Measurements from ENCODE around the gene NTMT1.
"Not testable (repeated sequence)": the region's sequence is repeated elsewhere in the genome, so short reads cannot be mapped to it uniquely, and the experiment has no call there.

NTMT1 gene

DNA sequence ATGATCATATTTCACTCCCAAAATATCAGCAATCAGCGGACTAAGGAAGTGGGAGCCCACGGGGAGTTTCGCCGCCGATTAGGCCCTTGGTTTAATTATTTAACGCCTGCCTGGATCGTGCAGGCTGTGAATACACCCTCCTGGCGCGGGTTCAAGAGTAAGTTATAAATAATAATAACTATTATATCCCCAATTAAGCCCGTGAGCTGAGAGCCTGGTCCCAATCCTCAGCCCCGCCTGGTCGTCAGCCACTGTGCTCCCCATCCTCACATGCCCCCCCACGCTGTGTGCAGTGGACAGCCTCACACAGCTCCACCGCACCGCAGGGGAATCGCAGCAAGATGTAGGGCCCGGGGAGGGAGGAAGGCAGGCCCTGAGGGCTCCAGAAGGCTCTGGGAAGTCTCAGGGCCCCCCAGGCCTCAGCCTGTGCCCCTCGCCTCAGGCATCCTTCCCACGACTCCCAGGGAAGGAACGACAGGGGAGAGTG, 28.6 kb downstream of the NTMT1 start:
- no peak for DNase-seq (ENCODE audit: low spot score)

DNA sequence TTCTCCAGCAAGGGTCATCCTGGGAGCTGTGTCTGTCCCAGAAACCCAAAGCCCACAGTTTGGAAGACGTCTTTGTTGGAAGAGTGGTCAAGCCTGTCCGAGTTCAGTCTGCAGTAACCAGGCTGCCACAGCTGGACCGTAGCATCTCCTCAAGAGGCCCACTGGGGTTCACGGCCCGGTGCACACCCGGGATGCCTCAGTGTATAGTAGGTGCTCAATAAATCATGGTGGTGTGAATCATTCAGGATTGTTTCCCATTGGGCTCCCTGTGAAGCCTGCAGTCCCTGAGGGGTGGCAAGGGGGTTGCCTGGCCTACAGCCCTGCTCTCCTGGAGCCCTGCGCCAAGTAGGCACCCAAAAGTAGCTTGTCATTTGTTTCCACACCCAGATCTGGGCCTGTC, 29.2 kb downstream of the NTMT1 start:
- DNase-seq (ENCODE audit: low spot score): no peak

DNA sequence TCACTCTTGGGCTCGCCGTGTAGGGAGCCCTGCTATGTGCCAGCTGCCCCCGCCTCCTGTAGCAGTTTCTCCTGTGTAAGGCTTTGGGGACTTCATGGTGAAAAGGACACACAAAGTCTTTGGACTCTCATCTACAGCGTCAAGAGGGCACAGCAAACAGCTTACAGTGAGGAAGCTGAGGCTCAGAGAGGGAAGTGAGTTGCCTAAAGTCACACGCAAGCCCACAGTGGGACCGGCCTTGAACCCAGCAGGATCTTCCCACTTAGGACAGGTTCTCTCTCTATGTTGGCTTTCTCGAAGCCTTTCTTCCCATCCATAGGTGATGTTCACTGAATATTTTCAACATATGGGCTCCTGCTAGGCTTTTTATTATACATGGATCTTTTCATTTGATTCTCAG, 29.7 kb downstream of the NTMT1 start:
- DNase-seq (ENCODE audit: low spot score): no peak

DNA sequence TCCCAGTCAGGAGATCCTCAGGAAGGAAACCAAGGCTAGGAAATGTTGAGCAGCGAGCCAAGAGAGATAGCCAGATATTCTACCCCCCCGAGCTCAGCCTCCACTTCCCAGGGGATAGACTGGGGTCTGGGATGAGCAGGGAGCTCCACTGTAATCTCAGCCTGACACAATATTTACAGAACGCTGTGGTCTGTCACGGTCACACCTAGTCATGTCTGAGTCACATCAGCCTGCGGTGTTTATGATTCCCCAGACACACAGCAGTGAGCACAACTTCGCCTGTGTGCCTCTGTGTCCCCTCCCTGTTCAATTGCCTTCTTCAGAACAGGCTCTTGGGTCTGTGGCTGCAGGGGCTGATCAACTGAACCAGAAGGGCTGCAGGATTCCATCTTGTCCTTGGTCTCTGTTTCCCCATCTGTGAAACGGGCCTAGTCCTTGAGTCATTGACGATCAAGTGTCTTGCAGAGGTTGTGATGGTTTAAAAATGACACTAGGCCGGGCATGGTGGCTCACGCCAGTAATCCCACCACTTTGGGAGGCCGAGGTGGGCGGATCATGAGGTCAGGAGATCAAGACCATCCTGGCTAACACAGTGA, 30.9 kb downstream of the NTMT1 start:
- DNase-seq (ENCODE audit: low spot score): no peak

DNA sequence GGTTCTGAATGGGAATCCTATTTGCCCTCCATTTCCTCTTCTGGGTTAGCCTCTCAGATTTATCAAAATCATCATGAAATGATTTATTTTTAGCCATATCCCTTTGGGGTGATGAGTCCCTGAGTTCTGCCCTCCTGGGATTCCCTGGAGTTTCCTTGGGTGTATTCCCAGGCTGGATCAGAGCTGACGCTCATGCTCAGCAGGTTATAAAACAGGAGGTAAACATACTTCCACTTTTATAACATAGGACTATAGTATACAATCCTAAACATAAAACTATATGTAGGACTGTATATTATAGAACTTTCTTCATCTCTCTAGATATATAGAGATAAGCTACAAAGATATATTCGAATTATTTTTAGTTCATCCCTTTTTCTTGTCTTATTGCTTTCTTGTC, 35.1 kb downstream of the NTMT1 start:
- no peak for DNase-seq (ENCODE audit: low spot score)

DNA sequence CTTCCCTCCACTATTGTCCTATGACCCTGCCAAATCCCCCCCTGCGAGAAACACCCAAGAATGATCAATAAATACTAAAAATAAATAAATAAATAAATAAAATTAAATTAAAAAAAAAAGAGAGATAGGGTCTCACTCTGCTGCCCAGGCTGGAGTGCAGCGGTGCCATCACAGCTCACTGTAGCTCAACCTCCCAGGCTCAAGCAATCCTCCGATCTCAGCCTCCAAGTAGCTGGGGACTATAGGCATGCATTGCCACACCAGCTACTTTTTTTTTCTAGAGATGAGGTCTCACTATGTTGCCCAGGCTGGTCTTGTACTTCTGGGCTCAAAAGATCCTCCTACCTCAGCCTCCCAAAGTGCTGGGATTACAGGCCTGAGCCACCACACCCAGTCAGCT, 36.3 kb downstream of the NTMT1 start:
- DNase-seq (ENCODE audit: low spot score): not testable (repeated sequence)

DNA sequence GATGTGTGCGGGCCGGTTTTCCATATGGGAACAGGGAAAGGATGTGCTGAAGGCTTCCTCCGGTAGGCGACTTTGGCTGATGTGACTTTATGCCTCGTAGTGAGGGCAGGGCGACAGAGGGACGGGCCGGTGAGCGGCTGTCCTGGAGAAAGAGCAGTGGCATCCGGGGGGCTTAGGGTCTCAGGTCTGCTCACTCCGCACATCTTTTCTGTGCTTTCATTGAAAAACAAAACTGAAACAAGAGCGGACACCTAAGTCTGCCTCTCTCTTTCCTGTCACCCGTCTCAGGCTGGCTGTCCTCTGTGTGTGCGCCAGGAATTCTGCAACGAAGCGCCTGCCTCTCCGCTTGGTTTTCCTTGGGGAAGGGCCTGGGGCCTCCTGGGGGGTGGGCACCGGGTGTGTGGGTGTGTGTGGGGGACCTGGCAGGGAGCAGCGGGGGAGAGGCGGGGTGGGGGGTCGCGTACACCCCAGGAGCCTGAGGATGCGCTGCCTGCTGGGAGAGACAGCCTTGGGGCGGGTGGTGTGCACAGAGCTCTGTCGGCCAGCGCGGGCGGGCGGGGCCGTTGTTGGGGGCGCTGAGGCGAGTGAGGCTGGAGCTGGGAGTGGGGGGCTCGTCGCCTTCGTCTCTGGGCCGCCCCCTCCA, 38.9 kb downstream of the NTMT1 start:
- DNase-seq (ENCODE audit: low spot score): no peak

DNA sequence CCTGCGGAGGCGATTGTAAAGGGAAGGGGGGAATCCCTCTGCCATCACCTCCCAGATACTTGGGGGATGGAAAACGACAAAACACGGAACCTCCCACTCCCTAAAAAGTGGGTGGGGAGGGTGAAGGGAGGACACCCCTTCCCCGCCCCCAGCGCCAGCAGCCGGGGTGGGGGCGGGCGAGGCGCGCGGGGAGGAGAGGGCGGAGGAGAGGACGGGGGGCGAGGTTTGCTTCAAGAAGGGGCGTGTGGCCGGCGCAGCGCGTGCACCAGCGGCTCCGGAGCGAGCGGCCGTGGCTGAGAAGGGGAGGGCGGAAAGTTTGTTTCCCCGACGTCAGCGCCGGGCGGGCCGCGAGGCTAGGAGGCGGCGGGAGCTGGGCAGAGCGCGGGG, 39.4 kb downstream of the NTMT1 start, which contains the start of gene PRRX2:
TSS of gene PRRX2 (plus strand) at position 259 of the 387 bp plus-strand sequence. CDS start 221 bp downstream, outside the sequence.
- no peak for DNase-seq (ENCODE audit: low spot score)

DNA sequence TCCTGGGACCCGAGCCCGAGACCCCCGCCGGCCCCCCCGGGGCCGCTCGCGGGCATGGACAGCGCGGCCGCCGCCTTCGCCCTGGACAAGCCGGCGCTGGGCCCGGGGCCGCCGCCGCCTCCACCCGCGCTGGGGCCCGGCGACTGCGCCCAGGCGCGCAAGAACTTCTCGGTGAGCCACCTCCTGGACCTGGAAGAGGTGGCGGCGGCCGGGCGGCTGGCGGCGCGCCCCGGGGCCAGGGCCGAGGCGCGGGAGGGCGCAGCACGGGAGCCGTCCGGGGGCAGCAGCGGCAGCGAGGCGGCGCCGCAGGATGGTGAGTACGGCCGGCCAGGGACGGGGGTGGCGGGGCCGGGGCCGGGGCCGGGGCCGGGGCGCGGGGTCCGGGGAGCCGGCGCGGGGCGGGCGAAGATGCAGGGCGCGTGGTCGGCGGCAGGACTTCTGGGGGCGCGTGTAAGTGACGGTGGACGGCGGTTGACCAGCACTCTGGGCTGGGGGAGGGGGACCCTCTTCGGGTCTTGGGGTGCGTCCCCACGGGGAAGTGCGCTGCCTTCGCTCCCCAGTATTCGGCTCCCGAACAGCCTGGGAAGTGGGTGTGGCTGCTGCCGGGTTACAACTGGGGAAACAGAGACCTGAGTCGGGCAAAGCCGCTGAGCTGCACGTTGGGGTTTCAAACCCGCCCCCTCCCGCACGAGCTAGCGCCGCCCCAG, 40.0 kb downstream of the NTMT1 start:
- no peak for DNase-seq (ENCODE audit: low spot score)

DNA sequence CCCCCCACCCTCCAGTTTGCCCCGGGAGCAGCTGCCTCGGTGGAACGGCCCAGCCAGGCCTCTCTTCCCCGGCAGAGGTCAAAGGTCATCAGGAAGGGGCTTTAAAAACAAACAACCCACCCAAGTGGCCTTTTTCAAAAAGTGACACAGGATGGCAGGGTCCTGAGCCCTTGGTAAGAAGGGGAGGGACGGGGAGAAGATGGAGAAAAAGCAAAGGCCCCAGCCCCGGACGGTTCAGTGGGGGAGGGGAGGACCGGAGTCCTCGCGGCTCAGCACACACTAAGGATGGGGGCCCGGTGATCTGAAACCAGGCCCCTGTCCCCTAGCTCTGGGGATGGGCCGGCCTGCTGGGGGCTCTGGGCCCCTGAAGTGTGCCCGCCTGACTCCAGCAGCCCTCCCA, 40.6 kb downstream of the NTMT1 start:
- DNase-seq (ENCODE audit: low spot score): no peak

DNA sequence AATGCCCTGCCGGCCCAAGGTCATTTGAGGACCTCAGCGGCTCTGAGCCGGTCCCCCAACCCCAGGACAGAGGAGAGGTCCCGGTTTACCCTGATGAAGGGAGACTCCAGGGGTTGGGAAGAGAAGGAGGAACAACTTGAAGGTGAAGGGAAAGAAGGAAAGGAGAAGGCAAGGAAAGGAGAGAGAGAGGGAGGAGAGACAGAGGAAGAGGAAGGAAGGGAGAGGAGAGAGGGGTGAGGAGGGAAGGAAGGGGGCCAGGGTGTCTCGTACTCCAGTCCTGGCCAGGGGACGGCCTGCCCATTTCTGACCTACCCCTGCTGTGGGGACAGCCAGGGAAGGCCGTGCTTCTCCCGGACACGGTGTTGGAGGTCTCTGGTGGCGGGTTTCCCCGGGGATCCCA, 41.4 kb downstream of the NTMT1 start:
- DNase-seq (ENCODE audit: low spot score): no peak

DNA sequence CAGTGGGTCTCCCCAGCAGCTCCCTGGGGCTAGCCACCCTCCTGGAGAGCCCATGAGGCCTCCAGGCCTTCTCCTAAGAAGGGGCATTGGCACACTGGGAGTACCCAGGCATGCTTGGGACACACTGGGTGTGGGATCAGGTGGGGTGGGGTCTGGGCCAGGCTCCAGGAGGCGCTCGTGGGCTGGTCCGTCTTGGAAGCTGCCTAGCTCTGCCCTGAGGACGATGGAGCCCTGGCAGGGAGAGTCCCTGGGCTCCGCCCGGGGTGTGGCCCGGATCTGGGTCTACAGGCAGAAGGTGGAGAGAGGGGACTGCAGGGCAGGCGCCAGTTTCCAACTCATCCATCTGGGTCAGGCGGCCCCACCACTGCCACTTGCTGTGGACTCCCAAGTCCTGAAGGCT, 41.9 kb downstream of the NTMT1 start:
- DNase-seq (ENCODE audit: low spot score): no peak

DNA sequence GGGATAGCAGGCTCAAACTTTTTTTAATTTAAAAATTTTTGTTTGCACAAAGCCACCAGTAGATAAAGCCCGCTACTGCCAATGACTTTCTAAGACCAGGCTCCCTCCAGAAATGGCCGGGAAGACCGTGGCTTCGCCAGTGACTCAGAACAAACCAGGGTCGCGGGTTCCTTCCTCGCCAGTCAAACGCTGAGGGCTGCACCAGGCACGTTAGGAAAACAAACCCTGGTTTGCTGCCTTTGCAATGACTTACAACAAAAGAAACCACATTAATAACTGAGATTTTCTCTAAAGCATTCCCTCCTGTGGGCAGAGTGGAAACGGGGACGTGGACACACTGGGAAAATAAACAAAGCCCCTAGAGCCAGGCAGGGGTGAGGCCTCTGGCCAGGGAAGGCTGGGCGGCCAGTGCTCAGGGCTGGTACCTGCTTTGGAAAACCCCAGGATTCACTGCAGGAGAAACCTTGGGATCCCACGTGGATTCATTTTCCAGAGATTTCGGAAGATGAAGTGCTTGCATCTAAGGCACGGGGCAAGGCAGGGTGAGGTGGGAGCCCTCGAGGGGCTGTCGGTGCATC, 43.3 kb downstream of the NTMT1 start:
- DNase-seq (ENCODE audit: low spot score): no peak

DNA sequence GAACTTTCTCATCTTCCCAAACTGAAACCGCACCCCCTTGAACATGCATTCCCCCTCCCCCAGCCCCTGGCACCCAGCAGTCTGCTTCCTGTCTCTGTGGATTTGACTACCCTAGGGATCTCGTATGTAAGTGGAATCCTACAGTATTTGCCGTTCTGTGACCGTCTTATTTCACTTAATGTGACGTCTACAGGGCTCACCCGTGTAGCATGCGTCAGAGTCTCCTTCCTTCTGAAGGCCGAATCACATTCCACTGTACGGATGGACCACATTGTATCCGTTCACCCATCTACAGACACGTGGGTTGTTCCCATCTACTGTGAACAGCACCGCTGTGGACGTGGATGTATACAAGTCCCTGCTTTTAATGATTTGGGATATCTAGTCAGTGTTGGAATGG, 44.0 kb downstream of the NTMT1 start:
- no peak for DNase-seq (ENCODE audit: low spot score)

DNA sequence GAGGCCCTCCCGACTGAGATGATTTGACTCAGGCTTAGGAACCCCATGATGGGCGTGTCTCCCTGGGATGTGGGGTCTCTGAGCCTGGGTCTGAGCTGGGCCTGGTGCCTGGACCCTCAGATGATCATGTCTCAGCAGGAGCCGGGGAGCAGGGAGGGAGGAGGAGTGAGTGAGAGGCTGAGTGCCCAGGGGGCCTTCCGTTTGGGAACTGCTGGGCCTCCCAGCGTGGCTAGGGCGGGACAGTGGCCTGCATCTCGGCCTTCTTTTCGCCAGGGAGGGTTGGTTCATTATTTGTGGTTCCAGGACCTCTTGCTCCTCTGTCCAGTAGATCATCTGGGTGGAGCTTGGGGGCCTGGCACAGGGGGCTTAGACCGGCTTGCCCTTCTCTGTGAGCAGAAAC, 45.1 kb downstream of the NTMT1 start:
- DNase-seq (ENCODE audit: low spot score): no peak

DNA sequence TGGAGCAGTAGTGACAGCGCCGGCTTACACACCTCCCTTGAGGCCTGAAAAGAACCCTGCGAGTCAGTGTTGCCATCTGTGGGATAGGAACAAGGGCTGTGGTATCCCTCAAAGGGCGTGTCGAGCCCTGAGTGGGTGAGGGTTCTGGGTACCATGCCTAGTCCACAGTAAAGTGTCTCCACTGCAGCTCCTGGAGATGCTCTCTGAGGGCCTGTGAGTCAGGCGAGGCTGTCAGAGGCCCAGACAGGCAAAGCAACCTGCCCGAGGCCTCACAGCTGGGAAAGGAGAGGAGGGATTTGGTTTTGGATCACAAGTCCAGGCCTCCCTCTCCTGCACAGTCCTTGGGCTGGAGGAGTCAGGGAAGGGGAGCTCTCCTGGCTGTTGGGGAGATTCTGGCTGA, 45.6 kb downstream of the NTMT1 start:
- no peak for DNase-seq (ENCODE audit: low spot score)

DNA sequence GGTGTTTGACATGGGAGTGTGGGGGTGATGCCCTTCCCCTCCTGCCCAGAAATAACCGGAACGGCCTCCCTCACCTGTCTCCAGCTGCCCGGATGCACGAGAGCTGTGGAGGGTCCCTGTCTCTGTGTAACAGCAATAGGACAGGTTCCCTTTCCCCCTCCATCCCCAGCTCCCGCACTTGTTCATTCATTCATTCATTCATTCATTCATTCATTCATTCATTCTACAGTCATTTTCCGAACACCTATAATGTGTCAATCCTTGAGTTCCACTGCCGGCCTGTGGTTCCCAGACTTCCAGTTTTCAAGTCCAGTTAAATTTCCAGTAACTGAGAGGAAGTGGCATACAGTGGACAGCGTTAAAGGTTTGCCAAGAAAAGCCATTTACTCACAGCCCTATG, 46.7 kb downstream of the NTMT1 start:
- DNase-seq (ENCODE audit: low spot score): no peak

DNA sequence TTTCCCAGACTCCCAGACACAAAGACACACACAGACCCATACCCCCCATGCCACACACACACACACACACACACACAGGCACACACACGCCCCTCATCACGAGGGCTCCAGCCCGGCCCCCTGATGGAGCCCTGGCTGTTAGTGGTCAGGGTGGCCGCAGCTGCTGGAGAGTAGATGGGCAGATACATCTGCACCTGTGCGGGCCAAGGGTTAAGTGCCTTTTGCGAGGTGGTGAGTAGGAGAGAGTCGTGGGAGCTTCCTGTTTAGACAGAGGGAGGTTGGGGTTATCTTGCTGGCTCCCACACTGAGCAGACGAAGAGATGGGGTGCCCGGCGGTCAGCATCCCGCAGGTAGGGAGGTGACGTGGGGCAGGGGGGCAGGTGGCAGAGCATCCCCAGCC, 47.6 kb downstream of the NTMT1 start:
- no peak for DNase-seq (ENCODE audit: low spot score)

DNA sequence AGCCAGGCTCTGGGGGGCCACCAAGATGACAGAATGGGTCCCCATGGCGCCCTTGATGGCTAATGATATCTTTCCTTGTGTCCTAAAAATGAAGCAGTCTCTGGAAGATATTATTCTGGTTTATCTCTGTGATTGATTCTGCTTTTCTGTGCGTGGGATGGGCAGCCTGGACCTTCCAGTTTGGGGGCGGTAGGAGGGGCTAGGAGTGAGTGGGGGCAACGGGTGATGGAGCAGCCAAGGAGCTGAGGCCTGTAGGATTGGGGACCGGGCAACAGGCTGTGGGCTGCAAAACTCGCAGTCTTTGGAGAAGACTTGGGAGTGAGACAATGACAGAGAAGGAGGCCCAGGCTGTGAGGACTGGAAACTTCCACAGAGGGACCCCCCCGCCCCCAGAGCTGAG, 48.3 kb downstream of the NTMT1 start:
- no peak for DNase-seq (ENCODE audit: low spot score)

DNA sequence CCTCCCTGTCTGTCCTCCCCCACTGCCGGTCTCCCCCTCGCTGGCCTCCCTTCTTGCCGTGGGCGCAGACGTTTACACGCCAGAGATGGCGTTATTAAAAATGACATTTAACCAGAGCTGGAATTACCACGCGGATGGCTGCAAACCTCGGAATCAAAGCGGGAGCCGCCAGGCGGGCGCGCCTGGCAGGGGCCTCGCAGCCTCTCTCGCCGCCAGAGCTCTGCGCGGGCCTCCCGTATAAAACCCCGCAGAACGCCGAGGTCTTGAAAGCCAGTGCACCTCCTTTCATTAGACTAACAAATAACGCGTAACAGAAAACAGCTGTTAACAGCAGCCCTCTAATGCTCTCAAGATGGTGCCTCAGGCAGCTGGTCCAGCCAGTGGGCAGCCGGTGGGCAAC, 49.7 kb downstream of the NTMT1 start:
- DNase-seq (ENCODE audit: low spot score): no peak

DNA sequence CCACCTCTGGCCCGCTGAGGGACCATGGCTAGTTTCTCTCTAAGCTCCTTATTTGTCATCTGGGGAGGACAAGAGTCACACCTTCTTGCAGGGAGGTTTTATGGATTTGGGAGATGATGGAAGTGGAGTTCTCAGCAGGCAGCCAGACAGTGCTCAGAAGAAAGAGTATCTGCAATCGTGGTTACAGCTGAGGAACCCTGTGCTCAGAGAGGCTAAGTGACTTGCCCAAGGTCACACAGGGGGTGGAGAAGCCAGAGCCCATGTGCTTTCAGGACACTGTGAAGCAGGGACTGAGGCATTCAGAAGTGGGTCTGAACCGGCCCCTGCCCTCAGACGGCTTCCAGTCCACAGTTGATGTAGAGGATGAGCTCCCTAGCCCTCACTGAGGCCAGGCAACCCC, 50.3 kb downstream of the NTMT1 start:
- no peak for DNase-seq (ENCODE audit: low spot score)

DNA sequence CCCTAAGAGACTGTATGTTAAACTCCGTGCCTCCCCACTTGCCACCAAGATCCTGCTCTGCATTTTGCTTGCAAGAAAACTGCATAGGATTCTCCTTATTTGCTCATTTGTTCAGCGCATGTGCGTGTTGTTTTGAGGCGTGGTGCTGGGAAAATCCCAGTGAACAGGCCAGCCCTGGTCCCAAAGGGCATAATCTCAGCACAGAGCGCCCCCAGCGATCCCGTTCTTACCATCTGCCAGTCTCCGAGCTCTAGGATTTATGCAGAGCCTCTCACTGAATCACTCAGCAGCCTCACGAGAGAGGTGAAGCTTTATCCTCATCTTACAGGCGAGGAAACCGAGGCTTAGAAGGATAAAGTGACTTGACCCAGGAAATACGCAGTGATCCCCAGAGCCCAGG, 51.0 kb downstream of the NTMT1 start:
- no peak for DNase-seq (ENCODE audit: low spot score)

DNA sequence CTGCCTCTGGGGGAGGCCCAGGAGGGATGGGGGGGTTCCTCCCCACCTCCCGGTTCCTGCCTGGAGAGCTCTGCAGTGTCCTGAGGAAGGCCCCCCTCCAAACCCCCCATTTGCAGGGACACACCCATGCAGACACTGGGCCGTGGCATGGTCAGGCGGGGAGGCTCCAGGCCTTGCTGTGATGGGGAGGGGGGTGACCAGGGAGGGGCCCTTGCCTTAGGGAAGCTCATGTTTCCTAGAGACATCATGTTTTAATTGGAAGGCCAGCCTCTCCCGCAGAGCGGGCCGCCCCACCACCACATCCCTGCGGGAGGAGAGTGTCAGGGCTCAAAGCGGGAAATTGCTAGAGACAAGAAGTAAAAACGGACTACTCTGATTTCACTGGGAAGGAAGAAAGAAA, 51.5 kb downstream of the NTMT1 start:
- no peak for DNase-seq (ENCODE audit: low spot score)
